DMS 273 treated with DMSO at 0.1 percent for 48 hours (cell line): ENCODE data around the gene ACOX2.
A peak's percentile ranks its signal among the peaks of the same experiment; 100 is the strongest.

Source experiments
- DNase-seq: peaks from one replicate; lab custom pipeline; 2025; lab: John Stamatoyannopoulos, UW

ACOX2 gene

DNA sequence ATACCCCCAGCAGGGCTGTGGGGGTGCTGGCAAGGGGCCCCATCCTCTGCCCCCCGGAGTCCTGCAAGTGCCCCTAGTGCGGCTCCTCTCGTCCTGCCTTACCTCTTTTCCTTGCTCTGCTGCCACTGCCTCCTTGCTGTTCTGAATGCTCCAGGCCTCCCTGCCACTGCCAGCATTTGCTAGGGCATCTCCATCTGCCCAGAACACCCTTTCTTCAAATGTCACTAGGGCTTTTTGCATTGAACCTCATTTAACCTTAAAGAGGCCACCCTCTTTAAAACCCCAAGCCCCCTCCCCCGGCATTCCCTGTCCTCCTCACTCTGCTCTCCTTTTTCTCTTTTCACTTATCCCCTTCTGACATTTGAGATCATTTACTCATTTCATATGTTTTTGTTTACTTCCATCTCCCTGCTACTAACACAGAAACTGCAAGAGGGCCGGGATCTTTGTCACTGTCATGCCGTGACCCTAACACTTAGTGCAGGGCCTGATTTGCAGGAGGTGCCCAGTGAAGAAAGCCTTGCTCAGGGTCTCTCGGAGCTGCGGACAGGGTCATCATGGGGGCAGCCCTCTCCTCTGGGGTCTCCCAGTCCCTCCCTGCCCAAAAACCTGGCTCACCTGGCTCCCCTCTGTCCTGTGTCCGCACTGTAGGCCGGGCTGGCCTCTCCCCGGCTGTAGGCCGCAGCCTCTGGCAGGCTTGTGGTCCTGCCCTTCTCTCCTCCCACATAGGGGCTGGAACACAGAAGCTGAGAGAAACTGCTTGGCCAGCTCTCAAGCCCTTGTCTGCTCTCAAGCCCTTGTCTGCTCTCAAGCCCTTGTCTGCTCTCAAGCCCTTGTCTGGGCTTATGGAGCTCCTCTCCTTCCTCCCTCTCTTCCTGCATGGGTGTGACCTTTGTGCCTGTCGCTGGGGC lies at the start of gene ACOX2:
Gene ACOX2, minus strand, starts transcription at position 690 of the 911 bp plus-strand sequence. CDS start 2,084 bp downstream, outside the sequence.
- DNase-seq, result no peak

DNA sequence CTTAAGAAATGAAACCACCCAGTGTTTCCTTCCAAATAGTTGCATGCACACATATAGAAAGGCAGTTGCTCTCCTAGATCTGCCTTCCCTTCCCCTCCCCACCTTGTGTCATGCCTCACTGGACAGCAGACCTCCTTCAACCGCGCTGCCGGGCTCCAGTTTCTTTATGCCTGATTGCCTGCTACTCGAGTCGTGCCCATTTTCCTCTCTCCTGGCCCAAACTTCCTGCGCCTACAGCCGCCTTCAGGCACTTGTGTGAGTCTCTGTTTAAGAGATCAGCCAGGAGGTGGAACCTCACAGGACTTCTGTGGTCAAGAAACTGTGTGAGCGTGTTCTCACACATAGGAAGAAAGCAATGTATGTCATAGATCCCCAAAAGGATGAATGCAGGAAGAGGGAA lies 49.0 kb upstream of the ACOX2 start:
- DNase-seq, result no peak

DNA sequence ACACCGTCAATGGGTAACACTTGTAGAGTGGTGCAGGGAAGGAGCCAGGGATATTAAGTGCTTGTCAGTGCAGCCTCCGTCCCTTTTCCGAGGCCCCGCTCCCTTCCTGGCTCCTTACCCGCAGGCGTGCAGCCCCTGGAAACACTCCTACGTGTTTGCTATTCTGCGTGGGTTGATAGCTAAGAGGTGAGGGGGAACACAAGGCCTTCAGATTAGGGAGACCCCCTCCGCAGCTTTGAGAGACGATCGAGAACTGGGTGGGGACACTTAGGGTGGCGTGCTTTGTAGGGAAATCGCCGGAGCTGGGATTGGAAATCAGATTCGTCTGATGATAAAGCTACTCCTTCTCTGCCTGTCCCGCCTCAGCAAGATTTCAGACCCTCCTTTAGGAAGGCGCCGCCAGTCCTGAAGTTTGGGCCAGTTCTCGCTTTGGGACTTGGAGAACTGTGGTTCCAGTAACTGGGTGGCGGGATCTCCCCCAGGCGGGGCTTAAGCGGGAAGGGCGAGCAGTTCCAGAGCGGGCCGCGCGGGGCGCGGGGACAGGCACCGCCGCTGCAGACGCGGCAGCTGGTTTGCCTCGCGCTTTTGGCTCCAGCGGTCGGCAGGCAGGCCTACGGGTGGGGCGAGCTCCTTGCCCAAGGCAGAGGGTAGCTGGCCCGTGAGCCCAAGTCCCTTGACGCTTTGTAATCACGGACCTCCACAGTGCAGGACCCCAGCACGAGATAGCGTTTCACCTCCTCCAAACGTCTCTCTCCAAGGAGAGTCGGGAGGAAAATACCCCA lies 48.2 kb upstream of the ACOX2 start:
- DNase-seq, result peak; percentile 21

GRCh38 chr3:58584690-58585004 lies 47.7 kb upstream of the ACOX2 start:
- DNase-seq, result peak; percentile 17

DNA sequence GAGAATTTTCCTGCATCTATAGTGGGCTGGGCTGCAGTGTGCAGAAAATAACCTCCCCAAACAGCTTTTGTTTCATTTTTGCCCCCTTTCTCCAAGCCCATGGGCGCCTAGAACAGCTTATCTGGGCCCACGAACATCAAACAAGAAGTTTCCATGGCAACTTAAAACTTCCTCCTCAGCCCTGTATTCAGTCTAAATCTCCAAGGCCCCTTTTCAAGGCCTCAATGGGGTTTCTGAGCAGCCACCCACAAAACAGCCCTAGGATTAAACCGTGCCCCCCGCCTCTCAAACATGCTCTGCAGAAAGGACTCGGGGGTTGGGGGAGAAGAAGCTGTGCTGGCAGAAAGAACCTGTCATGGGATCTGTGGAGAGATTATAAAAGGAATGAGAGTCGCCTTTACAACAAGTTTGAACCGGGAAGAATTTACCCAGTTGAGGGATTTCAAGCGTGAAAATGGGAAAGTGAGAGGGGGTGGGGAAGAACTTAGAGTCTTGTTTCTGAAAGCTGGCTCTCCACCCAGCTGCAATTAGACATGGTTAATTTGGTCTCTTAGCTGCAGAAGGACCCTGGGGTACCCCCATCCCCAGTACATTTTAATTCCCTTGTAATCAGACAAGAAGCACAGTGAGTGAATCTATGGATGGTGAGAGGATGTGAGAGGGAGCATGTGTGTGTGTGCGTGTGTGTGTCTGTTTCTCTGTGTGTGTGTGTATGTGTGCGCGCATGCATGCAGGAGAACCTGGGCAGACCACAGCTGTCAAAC lies 44.5 kb upstream of the ACOX2 start:
- DNase-seq, result no peak

- no peak for DNase-seq
Measured at GRCh38 chr3:58580826-58581327, 43.9 kb upstream of the ACOX2 start.

DNA sequence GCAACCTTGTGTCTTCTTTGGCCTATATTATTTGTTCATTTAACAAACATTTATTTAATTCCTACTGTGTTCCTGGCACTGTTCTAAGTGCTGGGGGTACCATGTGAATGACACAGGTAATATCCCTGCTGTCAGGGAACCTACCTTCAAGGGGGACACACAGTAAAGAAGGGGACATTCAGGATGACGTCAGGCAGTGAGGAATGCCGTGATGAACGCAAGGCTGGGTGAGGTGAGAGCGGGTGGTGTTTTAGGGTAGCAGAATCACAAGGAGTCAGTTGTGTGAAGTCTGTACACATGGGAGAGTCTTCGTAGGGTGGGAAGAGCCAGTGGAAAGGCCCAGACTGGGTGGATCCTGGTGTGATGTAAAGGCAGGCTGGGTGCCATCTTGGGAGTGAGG lies 41.9 kb upstream of the ACOX2 start:
- no peak for DNase-seq

GRCh38 chr3:58577269-58577821 lies 40.4 kb upstream of the ACOX2 start, which contains the start of gene FAM107A:
Gene FAM107A (minus strand): TSS chr3:58577391. CDS start chr3:58569860, 7,531 bp downstream.
- DNase-seq, result no peak

- DNase-seq, result no peak
Measured at GRCh38 chr3:58576716-58577115, 39.7 kb upstream of the ACOX2 start.

DNA sequence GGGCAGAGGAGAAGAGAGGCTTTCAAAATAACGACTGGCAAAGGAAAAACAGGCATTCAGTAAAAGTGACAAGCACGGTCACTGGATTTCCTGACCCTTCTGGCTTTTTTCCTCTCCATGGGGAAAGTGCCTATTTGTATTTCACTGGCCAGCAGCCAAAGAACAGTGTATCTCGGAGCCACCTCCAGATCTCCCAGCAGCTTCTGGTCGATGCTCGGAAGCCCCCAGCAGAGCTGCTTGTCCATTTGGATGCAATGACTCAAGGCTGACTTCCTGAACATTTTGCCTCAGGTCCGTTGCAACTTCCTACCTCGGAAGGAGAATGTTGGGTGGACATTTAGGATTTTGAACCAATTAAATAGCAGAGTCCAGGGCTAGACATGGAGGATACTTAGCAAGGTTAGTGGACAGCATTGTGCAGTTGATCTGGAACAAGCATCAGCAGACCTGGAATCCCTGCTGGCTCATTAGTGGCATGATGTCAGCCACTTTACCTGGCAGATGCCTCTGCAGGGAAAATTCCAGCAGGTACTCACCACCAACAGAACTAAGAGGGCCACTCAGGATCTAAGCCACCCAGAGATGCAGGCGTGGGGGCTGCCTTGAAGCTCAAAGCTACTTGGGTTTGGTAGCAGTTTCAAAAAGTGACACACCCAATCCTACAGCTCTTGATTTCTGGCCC lies 39.1 kb upstream of the ACOX2 start:
- no peak for DNase-seq

GRCh38 chr3:58574682-58575081 lies 37.7 kb upstream of the ACOX2 start:
- DNase-seq, result no peak

DNA sequence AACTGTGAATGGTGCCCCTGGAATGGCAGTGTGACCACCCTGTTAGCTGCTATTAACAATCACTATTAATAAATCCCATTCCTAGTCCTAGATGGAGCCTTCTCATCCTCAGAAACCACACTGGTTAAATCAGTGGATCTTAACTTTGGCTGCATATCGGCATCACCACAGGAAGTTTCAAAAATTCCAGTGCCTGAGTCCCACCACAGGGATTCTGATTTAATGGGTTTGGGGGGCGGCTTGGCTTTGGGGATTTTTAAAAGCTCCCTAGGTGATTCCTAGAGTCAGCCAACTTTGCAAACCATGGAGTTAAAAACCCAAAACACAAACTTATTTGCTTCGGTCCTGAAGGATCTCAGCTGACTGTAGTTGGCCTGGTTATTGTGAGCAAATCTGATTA lies 37.1 kb upstream of the ACOX2 start:
- no peak for DNase-seq

GRCh38 chr3:58573640-58574039 lies 36.6 kb upstream of the ACOX2 start:
- DNase-seq, result no peak

DNA sequence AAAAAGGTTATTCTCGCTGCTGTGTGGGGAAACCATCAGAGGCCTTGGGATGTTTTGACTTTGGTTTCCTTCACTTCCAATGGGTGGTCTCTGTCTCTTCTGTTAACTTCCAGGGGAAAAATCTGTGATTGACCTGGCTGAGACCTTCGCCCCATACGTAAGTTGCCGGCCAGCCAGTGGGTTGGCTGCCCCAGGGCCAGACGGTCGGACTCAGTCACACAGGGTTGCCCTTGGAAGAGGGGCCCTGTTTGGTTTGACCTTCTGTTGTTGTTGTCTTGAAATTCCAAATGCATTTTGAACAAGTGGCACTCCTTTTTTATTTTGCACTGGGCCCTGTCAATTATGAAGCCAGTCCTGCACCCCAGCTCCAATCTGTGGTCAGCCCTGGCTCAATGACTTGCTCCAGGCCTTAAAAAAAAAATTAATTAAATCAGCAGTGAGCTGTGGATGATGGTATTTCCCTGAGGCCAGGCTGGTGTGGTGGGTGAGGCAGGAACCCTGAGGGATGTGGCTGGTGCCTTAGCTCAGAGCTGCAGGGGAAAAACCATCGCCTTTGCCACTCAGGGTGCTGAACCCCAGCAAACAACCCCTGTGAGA lies 35.7 kb upstream of the ACOX2 start:
- DNase-seq, result no peak

GRCh38 chr3:58572013-58572633 lies 35.1 kb upstream of the ACOX2 start:
- no peak for DNase-seq

GRCh38 chr3:58570851-58571250 lies 33.9 kb upstream of the ACOX2 start:
- no peak for DNase-seq

DNA sequence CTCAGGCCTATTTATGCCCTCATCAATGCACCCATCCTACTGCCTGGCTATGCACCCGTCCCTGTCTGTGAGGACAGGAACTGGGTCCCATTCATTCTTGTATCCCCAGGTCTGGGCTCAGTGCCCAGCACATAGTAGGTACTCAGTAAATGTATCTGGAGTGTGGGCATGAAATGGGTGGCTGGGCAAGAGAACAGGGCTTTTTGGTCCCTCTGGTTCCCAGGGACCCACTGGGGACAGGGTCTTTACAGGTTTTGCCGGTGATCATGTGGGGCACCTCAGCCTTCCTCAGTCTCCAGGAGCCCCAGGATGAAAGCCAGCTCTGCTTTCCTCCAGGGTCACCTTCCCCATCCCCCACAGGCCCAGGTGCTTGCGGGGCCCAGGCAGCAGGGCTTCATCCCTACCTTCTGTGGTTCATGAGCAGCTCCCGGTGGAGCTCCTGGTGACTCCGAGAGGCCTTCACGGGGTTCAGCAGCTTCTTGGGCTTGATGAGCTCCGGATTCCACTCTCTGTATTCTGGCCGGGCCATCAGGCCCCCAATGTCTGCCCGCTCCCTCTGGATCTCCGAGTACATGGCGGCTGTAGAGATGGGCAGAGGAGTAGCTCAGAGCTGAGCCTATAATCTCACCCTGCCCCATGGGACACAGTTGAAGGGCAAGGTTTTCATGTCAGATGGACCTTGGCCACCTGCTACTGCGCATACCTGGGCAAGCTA lies 32.5 kb upstream of the ACOX2 start:
- DNase-seq, result no peak

- DNase-seq, result no peak
Measured at GRCh38 chr3:58568572-58569286, 31.7 kb upstream of the ACOX2 start.

GRCh38 chr3:58567251-58567515 lies 30.2 kb upstream of the ACOX2 start:
- no peak for DNase-seq
